Skeletal muscle satellite cell (primary cell): ENCODE data around the gene HNRNPM.
"Not testable (repeated sequence)": the region's sequence is repeated elsewhere in the genome, so short reads cannot be mapped to it uniquely, and the experiment has no call there.

ENCODE experiments used
- H3K27me3 ChIP-seq: 2 replicates; pipeline ENCODE4 v1.7.0; 2013; ENCODE audit warnings: low read length; ENCODE audit not compliant: control insufficient read depth, insufficient read depth
- H3K36me3 ChIP-seq: 2 replicates; pipeline ENCODE4 v1.7.0; 2013; ENCODE audit warnings: mild to moderate bottlenecking, control low read depth, low read length; ENCODE audit not compliant: insufficient read depth
- H3K4me1 ChIP-seq: 2 replicates; pipeline ENCODE4 v1.7.0; 2013; ENCODE audit warnings: low read length; ENCODE audit not compliant: control insufficient read depth, insufficient read depth
- H3K4me2 ChIP-seq: 2 replicates; pipeline ENCODE4 v1.7.0; 2013; ENCODE audit warnings: mild to moderate bottlenecking, low read length
- H3K4me3 ChIP-seq: 2 replicates; pipeline ENCODE4 v1.7.0; 2013; ENCODE audit warnings: low read length
- H3K9ac ChIP-seq: 2 replicates; pipeline ENCODE4 v1.7.0; 2013; ENCODE audit warnings: mild to moderate bottlenecking, low read depth, low read length, moderate library complexity
- H3K9me3 ChIP-seq: replicated peaks from 2 replicates; pipeline ENCODE4 v1.7.0; 2013; ENCODE audit warnings: mild to moderate bottlenecking, control low read depth, low read length

HNRNPM gene

GRCh38 chr19:8403820-8404109 is 41.0 kb upstream of the HNRNPM start:
- Histone ChIP-seq H3K4me2 (no peak overlapping the region), H3K4me3 (no peak overlapping the region), H3K36me3 (peaks cover 31% of the 10 kb centered on the region), H3K4me1 (no peaks in the 10 kb centered on the region), H3K9me3 (no peaks in the 10 kb centered on the region), H3K27me3 (no peaks in the 10 kb centered on the region), H3K9ac (no peak overlapping the region)

GRCh38 chr19:8404391-8405151 is 40.2 kb upstream of the HNRNPM start:
- no peak overlapping the region for H3K4me2 ChIP-seq
- H3K36me3 ChIP-seq: peaks cover 27% of the 10 kb centered on the region
- H3K9me3 ChIP-seq: no peaks in the 10 kb centered on the region
- H3K9ac ChIP-seq: no peak overlapping the region
- no peaks in the 10 kb centered on the region for H3K27me3 ChIP-seq
- no peak overlapping the region for H3K4me3 ChIP-seq
- H3K4me1 ChIP-seq: no peaks in the 10 kb centered on the region

- H3K27me3 ChIP-seq, H3K9ac ChIP-seq, H3K4me1 ChIP-seq, H3K4me2 ChIP-seq, H3K4me3 ChIP-seq, H3K9me3 ChIP-seq, H3K36me3 ChIP-seq: not testable (repeated sequence)
These were observed 34.1 kb upstream of the HNRNPM start for GRCh38 chr19:8410718-8411117.

GRCh38 chr19:8412783-8413628 is 31.8 kb upstream of the HNRNPM start, which contains the start of gene MARCHF2:
Gene MARCHF2, plus strand, starts transcription at chr19:8413305. Its CDS starts 8,536 bp downstream, at chr19:8421841.
- H3K9me3 ChIP-seq: no peaks in the 10 kb centered on the region
- peaks cover 6% of the 10 kb centered on the region for H3K4me1 ChIP-seq
- peak within 1 kb of the TSS; percentile 85 for H3K9ac ChIP-seq
- H3K4me3 ChIP-seq: peak within 1 kb of the TSS; percentile 85
- H3K4me2 ChIP-seq: peak within 1 kb of the TSS; percentile 98
- H3K36me3 ChIP-seq: no peaks in the 10 kb centered on the region
- no peaks in the 10 kb centered on the region for H3K27me3 ChIP-seq

- H3K4me1 ChIP-seq: peaks cover 6% of the 10 kb centered on the region
- H3K4me2 ChIP-seq: peak overlapping the region; percentile 98
- H3K36me3 ChIP-seq: no peaks in the 10 kb centered on the region
- H3K9ac ChIP-seq: peak overlapping the region; percentile 85
- peak overlapping the region; percentile 85 for H3K4me3 ChIP-seq
- H3K27me3 ChIP-seq: no peaks in the 10 kb centered on the region
- H3K9me3 ChIP-seq: no peaks in the 10 kb centered on the region
These were observed 31.2 kb upstream of the HNRNPM start for GRCh38 chr19:8413629-8413995.

GRCh38 chr19:8416796-8417195 is 28.0 kb upstream of the HNRNPM start:
- H3K9ac ChIP-seq: no peak overlapping the region
- peaks cover 6% of the 10 kb centered on the region for H3K4me1 ChIP-seq

GRCh38 chr19:8421484-8422461 is 23.0 kb upstream of the HNRNPM start:
- Histone ChIP-seq H3K4me2 (no peak overlapping the region), H3K4me3 (no peak overlapping the region), H3K9ac (no peak overlapping the region), H3K9me3 (no peaks in the 10 kb centered on the region), H3K36me3 (no peaks in the 10 kb centered on the region), H3K27me3 (no peaks in the 10 kb centered on the region), H3K4me1 (peaks cover 17% of the 10 kb centered on the region)

More at GRCh38 chr19:8416796-8417195, 28.0 kb upstream of the HNRNPM start:
- Histone ChIP-seq H3K4me3 (no peak overlapping the region), H3K27me3 (no peaks in the 10 kb centered on the region), H3K9me3 (no peaks in the 10 kb centered on the region), H3K36me3 (no peaks in the 10 kb centered on the region), H3K4me2 (no peak overlapping the region)

GRCh38 chr19:8423817-8424223 is 21.0 kb upstream of the HNRNPM start:
- Histone ChIP-seq H3K9ac (peak overlapping the region; percentile 49), H3K9me3 (no peaks in the 10 kb centered on the region), H3K4me3 (peak overlapping the region; percentile 7), H3K4me2 (peak overlapping the region; percentile 71), H3K4me1 (peaks cover 17% of the 10 kb centered on the region), H3K27me3 (no peaks in the 10 kb centered on the region), H3K36me3 (no peaks in the 10 kb centered on the region)

- H3K4me2 ChIP-seq, H3K27me3 ChIP-seq, H3K9me3 ChIP-seq, H3K9ac ChIP-seq, H3K4me3 ChIP-seq, H3K36me3 ChIP-seq: not testable (repeated sequence)
- H3K4me1 ChIP-seq: peaks cover 17% of the 10 kb centered on the region
These were observed 19.4 kb upstream of the HNRNPM start for GRCh38 chr19:8425331-8425730.

GRCh38 chr19:8426283-8426682 is 18.5 kb upstream of the HNRNPM start:
- Histone ChIP-seq H3K4me3 (no peak overlapping the region), H3K36me3 (no peaks in the 10 kb centered on the region), H3K4me2 (no peak overlapping the region), H3K4me1 (peaks cover 17% of the 10 kb centered on the region), H3K9ac (no peak overlapping the region), H3K9me3 (no peaks in the 10 kb centered on the region), H3K27me3 (no peaks in the 10 kb centered on the region)

GRCh38 chr19:8429044-8429443 is 15.7 kb upstream of the HNRNPM start:
- Histone ChIP-seq H3K27me3 (no peaks in the 10 kb centered on the region), H3K9ac (no peak overlapping the region), H3K4me1 (peaks cover 11% of the 10 kb centered on the region), H3K36me3 (no peaks in the 10 kb centered on the region), H3K4me3 (no peak overlapping the region), H3K4me2 (no peak overlapping the region), H3K9me3 (no peaks in the 10 kb centered on the region)
